GM12892 (cell line): ENCODE measurements around the gene WNK3.

ENCODE experiments used
- POLR2A ChIP-seq: IDR thresholded peaks from 2 replicates; pipeline ENCODE4 v1.6.1; 2011; ENCODE audit warnings: low read depth, low read length, control low read depth
- POLR2AphosphoS5 ChIP-seq: IDR thresholded peaks from 2 replicates; pipeline ENCODE4 v1.6.1; 2011; ENCODE audit warnings: low read depth, low read length, control low read depth
- TAF1 ChIP-seq: IDR thresholded peaks from 2 replicates; pipeline ENCODE4 v1.6.1; 2011; ENCODE audit warnings: low read depth, mild to moderate bottlenecking, control low read depth, low read length, borderline replicate concordance

GRCh38 chrX:54325077-54325476, 32.8 kb downstream of the WNK3 start:
- no peak for TF ChIP-seq POLR2A
- no peak for TF ChIP-seq TAF1
- TF ChIP-seq POLR2AphosphoS5: no peak
